ENCODE measurements around the gene LRRC25.

The LRRC25 gene

DNA sequence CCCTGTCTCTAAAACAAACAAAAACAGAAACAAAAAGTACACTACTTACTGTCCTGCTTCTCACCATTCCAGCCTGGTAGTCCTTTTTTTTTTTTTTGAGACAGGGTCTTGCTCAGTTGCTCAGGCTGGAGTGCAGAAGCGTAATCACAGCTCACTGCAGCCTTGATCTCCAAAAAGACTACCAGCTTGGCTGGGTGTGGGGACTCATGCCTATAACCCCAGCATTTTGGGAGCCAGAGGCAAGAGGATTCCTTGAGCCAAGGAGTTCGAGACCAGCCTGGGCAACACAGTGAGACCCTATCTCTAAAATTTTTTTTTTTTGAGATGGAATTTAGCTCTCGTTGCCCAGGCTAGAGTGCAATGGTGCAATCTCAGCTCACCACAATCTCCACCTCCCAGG lies 16.6 kb downstream of the LRRC25 start:
- no peak overlapping the region for H3K4me2 ChIP-seq (ENCODE audit: low read length)
- no peak overlapping the region for H3K9ac ChIP-seq (ENCODE audit: low read length)
- no peaks in the 10 kb centered on the region for H3K79me2 ChIP-seq (ENCODE audit: low read length)
- H3K4me1 ChIP-seq (ENCODE audit: low read length): peaks cover 21% of the 10 kb centered on the region
- H3K27me3 ChIP-seq (ENCODE audit: low read depth, low read length): peaks cover 9% of the 10 kb centered on the region
- no peaks in the 10 kb centered on the region for H3K36me3 ChIP-seq (replicated peaks; ENCODE audit: low read depth, low read length)
- no peak overlapping the region for H2AFZ ChIP-seq (ENCODE audit: low read depth, low read length)
- TF ChIP-seq EZH2phosphoT487 (IDR thresholded peaks at IDR 0.05; ENCODE audit: low read depth) (no peak), CTCF (IDR thresholded peaks at IDR 0.05; ENCODE audit: low read depth, low read length) (no peak)
- no peak overlapping the region for H3K27ac ChIP-seq (ENCODE audit: low read length)
- no peaks in the 10 kb centered on the region for H4K20me1 ChIP-seq (ENCODE audit: insufficient read depth, low read length)
- H3K9me3 ChIP-seq (ENCODE audit: insufficient read depth, low read length): no peaks in the 10 kb centered on the region
- H3K4me3 ChIP-seq (ENCODE audit: low read length): no peak overlapping the region

- H3K4me1 ChIP-seq (ENCODE audit: low read length): peaks cover 23% of the 10 kb centered on the region
- H3K36me3 ChIP-seq (replicated peaks; ENCODE audit: low read depth, low read length): no peaks in the 10 kb centered on the region
- H2AFZ ChIP-seq (ENCODE audit: low read depth, low read length): no peak overlapping the region
- H3K27me3 ChIP-seq (ENCODE audit: low read depth, low read length): peaks cover 2% of the 10 kb centered on the region; the same call in 1 of the 2 replicates
- no peak overlapping the region for H3K27ac ChIP-seq (ENCODE audit: low read length)
- no peak overlapping the region for H3K9ac ChIP-seq (ENCODE audit: low read length)
- no peak for TF ChIP-seq CTCF (IDR thresholded peaks at IDR 0.05; ENCODE audit: low read depth, low read length)
- TF ChIP-seq EZH2phosphoT487 (IDR thresholded peaks at IDR 0.05; ENCODE audit: low read depth): no peak
- H3K79me2 ChIP-seq (ENCODE audit: low read length): no peaks in the 10 kb centered on the region
- no peak overlapping the region for H3K4me3 ChIP-seq (ENCODE audit: low read length)
- H3K9me3 ChIP-seq (ENCODE audit: insufficient read depth, low read length): no peaks in the 10 kb centered on the region
- H3K4me2 ChIP-seq (ENCODE audit: low read length): no peak overlapping the region
- H4K20me1 ChIP-seq (ENCODE audit: insufficient read depth, low read length): no peaks in the 10 kb centered on the region
Measured at GRCh38 chr19:18379803-18380747, 17.3 kb downstream of the LRRC25 start.

DNA sequence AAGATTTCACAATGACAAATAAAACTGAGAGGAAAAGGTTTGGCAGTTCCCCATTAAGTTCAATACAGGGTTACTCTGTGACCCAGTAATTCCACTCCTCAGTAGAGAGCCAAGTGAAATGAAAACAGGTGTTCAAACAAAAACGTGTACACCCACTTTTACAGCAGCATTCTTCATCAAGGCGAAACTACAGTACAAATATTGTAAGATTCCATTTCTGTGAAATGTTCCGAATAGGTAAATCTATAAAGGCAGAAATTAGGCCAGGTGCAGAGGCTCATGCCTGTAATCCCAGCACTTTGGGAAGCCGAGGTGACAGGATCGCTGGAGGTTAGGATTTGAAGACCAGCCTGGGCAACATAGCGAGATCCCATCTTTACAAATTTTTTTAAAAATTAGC lies 20.4 kb downstream of the LRRC25 start:
- no peaks in the 10 kb centered on the region for H4K20me1 ChIP-seq (ENCODE audit: insufficient read depth, low read length)
- no peaks in the 10 kb centered on the region for H3K27me3 ChIP-seq (ENCODE audit: low read depth, low read length)
- TF ChIP-seq EZH2phosphoT487 (IDR thresholded peaks at IDR 0.05; ENCODE audit: low read depth) (no peak), CTCF (IDR thresholded peaks at IDR 0.05; ENCODE audit: low read depth, low read length) (no peak)
- H3K4me3 ChIP-seq (ENCODE audit: low read length): no peak overlapping the region
- 0 out of 2 replicates have a peak overlapping the region, but pooled peaks have one; percentile 23 for H2AFZ ChIP-seq (ENCODE audit: low read depth, low read length)
- H3K79me2 ChIP-seq (ENCODE audit: low read length): no peaks in the 10 kb centered on the region
- H3K4me1 ChIP-seq (ENCODE audit: low read length): peaks cover 50% of the 10 kb centered on the region
- no peaks in the 10 kb centered on the region for H3K9me3 ChIP-seq (ENCODE audit: insufficient read depth, low read length)
- no peaks in the 10 kb centered on the region for H3K36me3 ChIP-seq (replicated peaks; ENCODE audit: low read depth, low read length)
- H3K9ac ChIP-seq (ENCODE audit: low read length): no peak overlapping the region
- peak overlapping the region; percentile 13 for H3K4me2 ChIP-seq (ENCODE audit: low read length)
- H3K27ac ChIP-seq (ENCODE audit: low read length): peak overlapping the region; percentile 43

- H3K4me3 ChIP-seq (ENCODE audit: low read length): peak overlapping the region; percentile 57
- no peaks in the 10 kb centered on the region for H3K36me3 ChIP-seq (replicated peaks; ENCODE audit: low read depth, low read length)
- H3K9ac ChIP-seq (ENCODE audit: low read length): peak overlapping the region; percentile 68
- no peak for TF ChIP-seq CTCF (IDR thresholded peaks at IDR 0.05; ENCODE audit: low read depth, low read length)
- TF ChIP-seq EZH2phosphoT487 (IDR thresholded peaks at IDR 0.05; ENCODE audit: low read depth): no peak
- peaks cover 59% of the 10 kb centered on the region for H3K4me1 ChIP-seq (ENCODE audit: low read length)
- H4K20me1 ChIP-seq (ENCODE audit: insufficient read depth, low read length): no peaks in the 10 kb centered on the region
- H3K79me2 ChIP-seq (ENCODE audit: low read length): no peaks in the 10 kb centered on the region
- no peaks in the 10 kb centered on the region for H3K9me3 ChIP-seq (ENCODE audit: insufficient read depth, low read length)
- no peaks in the 10 kb centered on the region for H3K27me3 ChIP-seq (ENCODE audit: low read depth, low read length)
- peak overlapping the region; percentile 70 for H3K27ac ChIP-seq (ENCODE audit: low read length)
- peak overlapping the region; percentile 79 for H3K4me2 ChIP-seq (ENCODE audit: low read length)
- peak overlapping the region; percentile 10; the same call in 1 of the 2 replicates for H2AFZ ChIP-seq (ENCODE audit: low read depth, low read length)
Measured at GRCh38 chr19:18373892-18374629, 23.4 kb downstream of the LRRC25 start.

Measured in OCI-LY3 (cell line).